ENCODE results near the gene P4HB. TPM values are rescaled to one million over a fixed set of nuclear protein-coding genes. Genes with fewer than 3 reads are reported as not detected.

Gene P4HB
- total and polyA plus RNA-seq, 2 experiments from 2014 or later = 206 to 620 TPM

- no peak for TF ChIP-seq ZNF462 (CRISPR knock-in tag; IDR thresholded peaks at IDR 0.05)
- no peak for TF ChIP-seq STAT1 (IDR thresholded peaks at IDR 0.05; ENCODE audit: unreplicated experiment)
- no peak for TF ChIP-seq ZNF331 (CRISPR knock-in tag; IDR thresholded peaks at IDR 0.05; ENCODE audit: low read depth)
Observed at GRCh38 chr17:81898029-81898866, 37.9 kb upstream of the P4HB start (continued).

GRCh38 chr17:81895400-81895799, 35.1 kb upstream of the P4HB start:
- Histone ChIP-seq H2AFZ (no peak overlapping the region), H3K27me3 (ENCODE audit: insufficient read depth) (peaks cover under 1% of the 10 kb centered on the region; the same call in 1 of the 2 replicates), H3K4me2 (no peak overlapping the region), H3K27ac (ENCODE audit: low read depth) (no peak overlapping the region), H3K9me2 (ENCODE audit: insufficient read depth) (no peaks in the 10 kb centered on the region), H3F3A (replicated peaks; ENCODE audit: low read depth) (peaks cover 5% of the 10 kb centered on the region), H4K20me1 (replicated peaks; ENCODE audit: insufficient read depth) (0 out of 2 replicates have a peak, but pooled peaks cover 7% of the 10 kb centered on the region), H3K4me1 (ENCODE audit: insufficient read depth) (peaks cover under 1% of the 10 kb centered on the region; the same call in 1 of the 2 replicates), H3K36me3 (ENCODE audit: insufficient read depth) (peaks cover 27% of the 10 kb centered on the region; the same call in 1 of the 2 replicates), H3K4me3 (no peak overlapping the region), H3K79me2 (replicated peaks; ENCODE audit: insufficient read depth) (peaks cover 24% of the 10 kb centered on the region)
- ATAC-seq (no peak), DNase-seq (ENCODE audit: low spot score) (no peak)
- H3K27ac Mint-ChIP-seq = no peak overlapping the region
- peaks cover 22% of the 10 kb centered on the region for H3K27me3 Mint-ChIP-seq (ENCODE audit: insufficient read depth, low read depth, poor library complexity)
- H3K4me1 Mint-ChIP-seq = no peaks in the 10 kb centered on the region; the same call in 2 of the 3 replicates
- peaks cover 49% of the 10 kb centered on the region for H3K36me3 Mint-ChIP-seq (ENCODE audit: low read depth)
- H3K9me3 Mint-ChIP-seq = no peaks in the 10 kb centered on the region
- H3K4me3 Mint-ChIP-seq = no peak overlapping the region
- TF ChIP-seq ZNF114 (CRISPR knock-in tag; IDR thresholded peaks at IDR 0.05) (no peak), CREB1 (CRISPR knock-in tag; IDR thresholded peaks at IDR 0.05; ENCODE audit: low read depth) (no peak), CTCF (conservative IDR thresholded peaks at IDR 0.05; ENCODE audit: low read depth in 2 of 2) (no peak), EZH2 (IDR thresholded peaks at IDR 0.05; ENCODE audit: low read depth, unreplicated experiment) (no peak)

All from GM23338 (cell line).